ENCODE measurements around the gene FBXL7. TPM values are rescaled to one million over a fixed set of nuclear protein-coding genes. Genes with fewer than 3 reads are reported as not detected.

The FBXL7 gene
- total RNA-seq, 1 experiment from 2014 or later = not detected

DNA sequence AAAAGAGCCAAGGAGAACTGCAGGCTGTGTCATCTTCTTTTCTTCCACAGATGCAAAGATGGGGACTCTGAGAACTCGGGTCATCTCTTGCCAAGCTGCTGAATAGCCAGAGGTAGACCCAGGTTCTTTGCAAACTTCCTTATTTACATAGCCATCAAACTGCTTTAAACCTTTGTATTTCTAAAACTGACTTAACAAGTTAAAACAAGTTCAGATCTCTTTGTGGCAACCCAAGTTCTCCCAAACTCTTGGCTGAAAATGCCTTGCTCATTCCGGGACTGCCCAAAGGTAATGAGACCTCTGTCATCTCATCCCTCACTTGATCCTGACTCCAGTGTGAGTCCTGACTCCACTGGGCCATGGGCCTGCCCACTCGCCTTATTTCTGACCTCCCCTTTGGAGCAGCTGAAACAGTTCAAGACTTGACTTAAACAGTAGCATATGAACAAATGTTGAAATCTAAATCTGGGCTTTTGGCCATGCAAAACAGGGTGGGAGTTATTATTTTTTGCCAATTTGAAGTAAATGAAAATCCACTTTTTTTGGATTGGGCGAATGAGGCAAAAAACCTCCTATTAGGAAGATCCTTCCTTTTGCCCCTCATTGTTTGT lies 50.6 kb downstream of the FBXL7 start:
- no peak for TF ChIP-seq POLR2AphosphoS5 (IDR thresholded peaks at IDR 0.05; ENCODE audit: low read depth, low read length)
- TF ChIP-seq, protein P1, sequence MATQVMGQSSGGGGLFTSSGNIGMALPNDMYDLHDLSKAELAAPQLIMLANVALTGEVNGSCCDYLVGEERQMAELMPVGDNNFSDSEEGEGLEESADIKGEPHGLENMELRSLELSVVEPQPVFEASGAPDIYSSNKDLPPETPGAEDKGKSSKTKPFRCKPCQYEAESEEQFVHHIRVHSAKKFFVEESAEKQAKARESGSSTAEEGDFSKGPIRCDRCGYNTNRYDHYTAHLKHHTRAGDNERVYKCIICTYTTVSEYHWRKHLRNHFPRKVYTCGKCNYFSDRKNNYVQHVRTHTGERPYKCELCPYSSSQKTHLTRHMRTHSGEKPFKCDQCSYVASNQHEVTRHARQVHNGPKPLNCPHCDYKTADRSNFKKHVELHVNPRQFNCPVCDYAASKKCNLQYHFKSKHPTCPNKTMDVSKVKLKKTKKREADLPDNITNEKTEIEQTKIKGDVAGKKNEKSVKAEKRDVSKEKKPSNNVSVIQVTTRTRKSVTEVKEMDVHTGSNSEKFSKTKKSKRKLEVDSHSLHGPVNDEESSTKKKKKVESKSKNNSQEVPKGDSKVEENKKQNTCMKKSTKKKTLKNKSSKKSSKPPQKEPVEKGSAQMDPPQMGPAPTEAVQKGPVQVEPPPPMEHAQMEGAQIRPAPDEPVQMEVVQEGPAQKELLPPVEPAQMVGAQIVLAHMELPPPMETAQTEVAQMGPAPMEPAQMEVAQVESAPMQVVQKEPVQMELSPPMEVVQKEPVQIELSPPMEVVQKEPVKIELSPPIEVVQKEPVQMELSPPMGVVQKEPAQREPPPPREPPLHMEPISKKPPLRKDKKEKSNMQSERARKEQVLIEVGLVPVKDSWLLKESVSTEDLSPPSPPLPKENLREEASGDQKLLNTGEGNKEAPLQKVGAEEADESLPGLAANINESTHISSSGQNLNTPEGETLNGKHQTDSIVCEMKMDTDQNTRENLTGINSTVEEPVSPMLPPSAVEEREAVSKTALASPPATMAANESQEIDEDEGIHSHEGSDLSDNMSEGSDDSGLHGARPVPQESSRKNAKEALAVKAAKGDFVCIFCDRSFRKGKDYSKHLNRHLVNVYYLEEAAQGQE (IDR thresholded peaks at IDR 0.05; ENCODE audit: insufficient read depth in 1 of 2, low read depth in 2 of 2, low read length in 1 of 2) = no peak
- TF ChIP-seq TCF7L2 (IDR thresholded peaks at IDR 0.05; ENCODE audit: low read depth, low read length) = no peak
- no peak for TF ChIP-seq SIN3A (IDR thresholded peaks at IDR 0.05; ENCODE audit: borderline replicate concordance, insufficient read depth, low read depth, low read length)
- TF ChIP-seq, protein P2, sequence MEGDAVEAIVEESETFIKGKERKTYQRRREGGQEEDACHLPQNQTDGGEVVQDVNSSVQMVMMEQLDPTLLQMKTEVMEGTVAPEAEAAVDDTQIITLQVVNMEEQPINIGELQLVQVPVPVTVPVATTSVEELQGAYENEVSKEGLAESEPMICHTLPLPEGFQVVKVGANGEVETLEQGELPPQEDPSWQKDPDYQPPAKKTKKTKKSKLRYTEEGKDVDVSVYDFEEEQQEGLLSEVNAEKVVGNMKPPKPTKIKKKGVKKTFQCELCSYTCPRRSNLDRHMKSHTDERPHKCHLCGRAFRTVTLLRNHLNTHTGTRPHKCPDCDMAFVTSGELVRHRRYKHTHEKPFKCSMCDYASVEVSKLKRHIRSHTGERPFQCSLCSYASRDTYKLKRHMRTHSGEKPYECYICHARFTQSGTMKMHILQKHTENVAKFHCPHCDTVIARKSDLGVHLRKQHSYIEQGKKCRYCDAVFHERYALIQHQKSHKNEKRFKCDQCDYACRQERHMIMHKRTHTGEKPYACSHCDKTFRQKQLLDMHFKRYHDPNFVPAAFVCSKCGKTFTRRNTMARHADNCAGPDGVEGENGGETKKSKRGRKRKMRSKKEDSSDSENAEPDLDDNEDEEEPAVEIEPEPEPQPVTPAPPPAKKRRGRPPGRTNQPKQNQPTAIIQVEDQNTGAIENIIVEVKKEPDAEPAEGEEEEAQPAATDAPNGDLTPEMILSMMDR (IDR thresholded peaks at IDR 0.05) = no peak
- no peak for DNase-seq (ENCODE audit: low read depth, low spot score)
- no peak for ATAC-seq
- H3K27me3 ChIP-seq (ENCODE audit: control insufficient read depth, insufficient read depth, low read length) = no peaks in the 10 kb centered on the region
- CTCF ChIA-PET = no interaction called here
- in situ Hi-C loops (cut with HindIII; ENCODE audit: low pct_unique_long_range_greater_than_20kb, low sequenced_read_pairs) = no loop called here
- H3K27ac ChIP-seq (ENCODE audit: low read length) = no peak overlapping the region
- no peaks in the 10 kb centered on the region for H3K4me1 ChIP-seq (ENCODE audit: control insufficient read depth, insufficient read depth, low read length)
- POLR2A ChIA-PET = no interaction called here
- no peaks in the 10 kb centered on the region for H3K36me3 ChIP-seq (ENCODE audit: control insufficient read depth, insufficient read depth, low read length)
- H3K9me3 ChIP-seq (ENCODE audit: control insufficient read depth, insufficient read depth, low read depth, low read length) = no peaks in the 10 kb centered on the region
- intact Hi-C loops (cut with micrococcal nuclease; ENCODE audit: unreplicated experiment) = no loop called here
- no peak overlapping the region for H3K4me3 ChIP-seq (ENCODE audit: low read depth in 2 of 2, low read length in 2 of 2)
- no TSS peak for BruUV-seq (replicated peaks)

DNA sequence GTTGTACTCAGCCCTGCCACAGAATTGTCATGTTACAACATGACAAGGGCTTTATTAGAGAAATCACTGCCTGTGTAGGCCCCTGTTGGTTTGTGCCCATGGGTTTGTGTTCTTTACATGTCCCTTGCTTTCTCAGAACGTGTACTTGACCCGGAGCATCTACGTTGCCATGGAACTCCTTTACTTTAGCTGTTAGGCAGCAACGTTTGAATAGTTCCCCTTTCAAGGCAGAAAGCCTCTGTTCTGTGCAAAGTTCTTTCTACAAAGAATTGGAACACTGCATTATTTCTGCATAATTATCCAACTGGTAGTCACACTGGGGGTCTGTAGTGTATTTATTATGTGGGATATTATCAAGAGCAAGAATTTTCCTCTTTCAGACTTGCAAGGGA lies 51.1 kb downstream of the FBXL7 start:
- no TSS peak for BruUV-seq (replicated peaks)
- intact Hi-C loops (cut with micrococcal nuclease; ENCODE audit: unreplicated experiment) = no loop called here
- CTCF ChIA-PET = no interaction called here

More for the DNA sequence above, 51.1 kb downstream of the FBXL7 start:
- Histone ChIP-seq H3K4me3 (ENCODE audit: low read depth in 2 of 2, low read length in 2 of 2) (no peak overlapping the region), H3K27ac (ENCODE audit: low read length) (no peak overlapping the region), H3K27me3 (ENCODE audit: control insufficient read depth, insufficient read depth, low read length) (no peaks in the 10 kb centered on the region), H3K4me1 (ENCODE audit: control insufficient read depth, insufficient read depth, low read length) (no peaks in the 10 kb centered on the region), H3K9me3 (ENCODE audit: control insufficient read depth, insufficient read depth, low read depth, low read length) (no peaks in the 10 kb centered on the region), H3K36me3 (ENCODE audit: control insufficient read depth, insufficient read depth, low read length) (no peaks in the 10 kb centered on the region)
- in situ Hi-C loops (cut with HindIII; ENCODE audit: low pct_unique_long_range_greater_than_20kb, low sequenced_read_pairs) = no loop called here
- no peak for ATAC-seq
- no peak for DNase-seq (ENCODE audit: low read depth, low spot score)
- TF ChIP-seq, protein P2 (IDR thresholded peaks at IDR 0.05) = no peak
- no peak for TF ChIP-seq SIN3A (IDR thresholded peaks at IDR 0.05; ENCODE audit: borderline replicate concordance, insufficient read depth, low read depth, low read length)
- TF ChIP-seq TCF7L2 (IDR thresholded peaks at IDR 0.05; ENCODE audit: low read depth, low read length) = no peak
- TF ChIP-seq, protein P1 (IDR thresholded peaks at IDR 0.05; ENCODE audit: insufficient read depth in 1 of 2, low read depth in 2 of 2, low read length in 1 of 2) = no peak
- no peak for TF ChIP-seq POLR2AphosphoS5 (IDR thresholded peaks at IDR 0.05; ENCODE audit: low read depth, low read length)
- POLR2A ChIA-PET = no interaction called here

All from Panc1 (cell line).